GM12872 (cell line): ENCODE measurements around the gene PHYH.

Experiments used
- CTCF ChIP-seq: IDR thresholded peaks from 3 replicates; pipeline ENCODE4 v1.5.1; 2011; ENCODE audit warnings: low read depth, mild to moderate bottlenecking, low read length, moderate library complexity; ENCODE audit not compliant: insufficient read depth

The PHYH gene

GRCh38 chr10:13329565-13329964, 29.7 kb upstream of the PHYH start:
- no peak for TF ChIP-seq CTCF

GRCh38 chr10:13328613-13329012, 28.7 kb upstream of the PHYH start:
- no peak for TF ChIP-seq CTCF

DNA sequence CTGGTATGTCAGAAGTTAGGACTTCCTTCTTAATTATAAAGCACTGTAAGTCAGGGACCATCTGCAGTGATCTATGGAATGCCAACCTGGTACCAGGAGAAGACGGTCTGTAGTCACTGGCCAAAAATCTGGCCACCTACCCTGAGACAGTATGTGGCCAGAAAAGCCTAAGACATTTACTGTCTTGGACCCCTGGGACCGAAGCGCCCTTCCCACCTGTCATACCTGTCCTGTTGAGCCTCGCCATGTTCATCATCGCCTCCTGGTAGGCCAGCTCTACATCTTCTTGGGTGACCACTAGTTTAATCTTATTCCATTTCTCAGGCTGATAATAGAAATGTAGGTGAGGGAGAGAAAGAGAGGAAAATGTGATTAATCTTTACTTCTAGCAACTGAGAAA, 28.3 kb upstream of the PHYH start:
- no peak for TF ChIP-seq CTCF

- TF ChIP-seq CTCF: no peak
These were observed 27.7 kb upstream of the PHYH start for GRCh38 chr10:13327534-13327933.

- TF ChIP-seq CTCF: no peak
These were observed 22.8 kb upstream of the PHYH start for GRCh38 chr10:13322615-13323148.

GRCh38 chr10:13321576-13321975, 21.7 kb upstream of the PHYH start:
- no peak for TF ChIP-seq CTCF

DNA sequence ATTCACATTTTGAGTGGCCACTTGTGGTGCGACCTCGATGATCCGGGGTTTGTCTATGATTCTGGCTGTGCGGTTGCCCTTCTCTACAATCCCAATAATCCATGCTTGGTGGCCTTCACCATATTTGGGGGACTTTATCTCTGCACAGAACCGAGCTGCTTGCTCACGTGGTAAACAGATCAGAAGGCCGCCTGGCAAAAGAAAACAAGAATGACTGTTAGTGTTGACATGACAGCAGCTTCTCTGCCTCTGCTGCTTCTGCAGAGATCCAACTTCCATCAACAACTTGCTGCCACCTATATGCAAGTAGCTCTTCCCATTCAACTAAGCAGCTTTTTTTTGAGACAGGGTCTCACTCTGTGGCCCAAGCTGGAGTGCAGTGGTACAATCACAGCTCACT, 19.3 kb upstream of the PHYH start:
- TF ChIP-seq CTCF: no peak

GRCh38 chr10:13317474-13317873, 17.6 kb upstream of the PHYH start:
- TF ChIP-seq CTCF: no peak
